Mammary epithelial cell (primary cell): Measurements from ENCODE around the gene KCNA3.

Source experiments
- EZH2 ChIP-seq: IDR thresholded peaks from 2 replicates; pipeline ENCODE4 v1.6.1; 2012; ENCODE audit warnings: low read length, inconsistent platforms, borderline replicate concordance
- TF ChIP-seq, protein P1 (sequence below), 2 donors: IDR thresholded peaks in 1 of 2; conservative IDR thresholded peaks in 1 of 2; 2 replicates each; pipeline ENCODE4 v1.5.1; 2011 to 2012; ENCODE audit warnings: inconsistent platforms in 2 of 2, low read length in 2 of 2, mild to moderate bottlenecking in 2 of 2, control low read depth in 1 of 2, low read depth in 1 of 2; ENCODE audit not compliant: insufficient read depth in 1 of 2; ENCODE audit errors: extremely low read depth in 1 of 2

DNA sequence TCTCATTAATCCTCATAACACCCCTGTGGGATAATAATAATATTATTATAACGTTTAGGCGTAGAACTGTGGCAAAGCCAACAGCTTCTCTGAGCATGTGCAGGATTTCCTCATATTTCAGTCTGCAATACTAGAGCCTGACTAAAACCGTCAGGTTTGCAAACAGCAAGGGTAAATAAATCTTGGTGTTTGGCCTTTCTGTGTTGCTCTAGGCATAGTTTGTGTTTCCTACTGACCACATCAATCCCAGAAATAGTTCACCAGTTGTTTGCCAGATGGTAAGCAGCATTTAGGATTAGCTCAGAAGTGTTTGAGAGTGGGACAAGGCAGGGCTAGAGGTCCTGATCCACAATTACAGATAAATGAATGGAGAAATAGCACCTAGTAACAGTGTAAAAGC, 2.8 kb upstream of the KCNA3 start:
- TF ChIP-seq, protein P1, sequence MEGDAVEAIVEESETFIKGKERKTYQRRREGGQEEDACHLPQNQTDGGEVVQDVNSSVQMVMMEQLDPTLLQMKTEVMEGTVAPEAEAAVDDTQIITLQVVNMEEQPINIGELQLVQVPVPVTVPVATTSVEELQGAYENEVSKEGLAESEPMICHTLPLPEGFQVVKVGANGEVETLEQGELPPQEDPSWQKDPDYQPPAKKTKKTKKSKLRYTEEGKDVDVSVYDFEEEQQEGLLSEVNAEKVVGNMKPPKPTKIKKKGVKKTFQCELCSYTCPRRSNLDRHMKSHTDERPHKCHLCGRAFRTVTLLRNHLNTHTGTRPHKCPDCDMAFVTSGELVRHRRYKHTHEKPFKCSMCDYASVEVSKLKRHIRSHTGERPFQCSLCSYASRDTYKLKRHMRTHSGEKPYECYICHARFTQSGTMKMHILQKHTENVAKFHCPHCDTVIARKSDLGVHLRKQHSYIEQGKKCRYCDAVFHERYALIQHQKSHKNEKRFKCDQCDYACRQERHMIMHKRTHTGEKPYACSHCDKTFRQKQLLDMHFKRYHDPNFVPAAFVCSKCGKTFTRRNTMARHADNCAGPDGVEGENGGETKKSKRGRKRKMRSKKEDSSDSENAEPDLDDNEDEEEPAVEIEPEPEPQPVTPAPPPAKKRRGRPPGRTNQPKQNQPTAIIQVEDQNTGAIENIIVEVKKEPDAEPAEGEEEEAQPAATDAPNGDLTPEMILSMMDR (conservative IDR thresholded peaks at IDR 0.05 in 1 of 2, IDR thresholded peaks at IDR 0.05 in 1 of 2; ENCODE audit: extremely low read depth in 1 of 2, insufficient read depth in 1 of 2, low read depth in 1 of 2, low read length in 2 of 2), result no peak
- TF ChIP-seq EZH2, result no peak
